GM12874 (cell line): ENCODE data around the gene TBC1D22A.

ENCODE experiments used
- CTCF ChIP-seq: IDR thresholded peaks from 2 replicates; pipeline ENCODE4 v1.5.1; 2011; ENCODE audit warnings: low read depth, mild to moderate bottlenecking, control low read depth, low read length, moderate library complexity; ENCODE audit not compliant: insufficient read depth

Gene TBC1D22A

GRCh38 chr22:46883092-46883910 lies 120.9 kb downstream of the TBC1D22A start:
- TF ChIP-seq CTCF, result no peak

GRCh38 chr22:46884365-46884764 lies 121.9 kb downstream of the TBC1D22A start:
- no peak for TF ChIP-seq CTCF

- no peak for TF ChIP-seq CTCF
These were observed 125.5 kb downstream of the TBC1D22A start for GRCh38 chr22:46887978-46888377.

- no peak for TF ChIP-seq CTCF
These were observed 128.4 kb downstream of the TBC1D22A start for GRCh38 chr22:46890819-46891218.

GRCh38 chr22:46891382-46891951 lies 129.0 kb downstream of the TBC1D22A start:
- no peak for TF ChIP-seq CTCF

- TF ChIP-seq CTCF, result no peak
These were observed 130.4 kb downstream of the TBC1D22A start for GRCh38 chr22:46892866-46893265.

- no peak for TF ChIP-seq CTCF
These were observed 131.0 kb downstream of the TBC1D22A start for GRCh38 chr22:46893281-46894020.
